GM18520 (cell line): ENCODE results near the gene SULF2.
"Not testable (repeated sequence)": the region's sequence is repeated elsewhere in the genome, so short reads cannot be mapped to it uniquely, and the experiment has no call there.

ENCODE experiments used
- ATAC-seq: cut with Tn5 transposase; IDR thresholded peaks from one replicate; pipeline ENCODE4 v1.9.1; 2021; ENCODE audit not compliant: unreplicated experiment

The SULF2 gene

GRCh38 chr20:47785311-47785853 lies at the start of gene SULF2:
Gene SULF2 (minus strand): TSS chr20:47785481. CDS start chr20:47757363, 28,118 bp downstream.
- ATAC-seq, result no peak

GRCh38 chr20:47831675-47832074 lies 46.4 kb upstream of the SULF2 start:
- ATAC-seq, result not testable (repeated sequence)

GRCh38 chr20:47826716-47827115 lies 41.4 kb upstream of the SULF2 start:
- ATAC-seq, result not testable (repeated sequence)

- ATAC-seq, result not testable (repeated sequence)
Observed at GRCh38 chr20:47826006-47826405, 40.7 kb upstream of the SULF2 start.

- no peak for ATAC-seq
Observed at GRCh38 chr20:47825011-47825762, 39.9 kb upstream of the SULF2 start.

GRCh38 chr20:47823941-47824340 lies 38.7 kb upstream of the SULF2 start:
- not testable (repeated sequence) for ATAC-seq

- no peak for ATAC-seq
Observed at GRCh38 chr20:47821481-47822100, 36.3 kb upstream of the SULF2 start.

GRCh38 chr20:47818996-47819609 lies 33.8 kb upstream of the SULF2 start:
- no peak for ATAC-seq

- no peak for ATAC-seq
Observed at GRCh38 chr20:47818466-47818865, 33.2 kb upstream of the SULF2 start.

- ATAC-seq, result no peak
Observed at GRCh38 chr20:47818016-47818415, 32.7 kb upstream of the SULF2 start.

GRCh38 chr20:47817573-47817972 lies 32.3 kb upstream of the SULF2 start:
- ATAC-seq, result no peak

- no peak for ATAC-seq
Observed at GRCh38 chr20:47816487-47817451, 31.5 kb upstream of the SULF2 start.

GRCh38 chr20:47815866-47816265 lies 30.6 kb upstream of the SULF2 start:
- no peak for ATAC-seq

GRCh38 chr20:47815416-47815806 lies 30.1 kb upstream of the SULF2 start:
- ATAC-seq, result no peak

- no peak for ATAC-seq
Observed at GRCh38 chr20:47814632-47815415, 29.5 kb upstream of the SULF2 start.

- no peak for ATAC-seq
Observed at GRCh38 chr20:47810721-47811347, 25.6 kb upstream of the SULF2 start.

GRCh38 chr20:47810116-47810677 lies 24.9 kb upstream of the SULF2 start:
- no peak for ATAC-seq

GRCh38 chr20:47809161-47809960 lies 24.1 kb upstream of the SULF2 start:
- ATAC-seq, result no peak
